ENCODE measurements around the gene SEMA5A. TPM values are rescaled to one million over a fixed set of nuclear protein-coding genes. Genes with fewer than 3 reads are reported as not detected.

Gene SEMA5A
- total RNA-seq, 1 experiment from 2014 or later: 34.3 TPM

- Mint-ChIP-seq H3K4me1 (ENCODE audit: low read depth, unreplicated experiment) (peaks cover 22% of the 10 kb centered on the region), H3K27me3 (ENCODE audit: insufficient read depth, unreplicated experiment) (no peaks in the 10 kb centered on the region), H3K36me3 (ENCODE audit: insufficient read depth, unreplicated experiment) (peaks cover 18% of the 10 kb centered on the region), H3K9me3 (ENCODE audit: unreplicated experiment) (peaks cover 4% of the 10 kb centered on the region), H3K4me3 (ENCODE audit: unreplicated experiment) (no peak overlapping the region), H3K27ac (ENCODE audit: unreplicated experiment) (peak overlapping the region; percentile 7)
- no peaks in the 10 kb centered on the region for H3K36me3 ChIP-seq (ENCODE audit: control insufficient read depth, insufficient read depth, low read length)
- H3K4me3 ChIP-seq (ENCODE audit: low read depth, low read length): no peak overlapping the region
- no TSS peak for BruUV-seq (replicated peaks)
- TF ChIP-seq CTCF (IDR thresholded peaks at IDR 0.05; ENCODE audit: insufficient read depth in 1 of 2, low read depth in 1 of 2, low read length in 1 of 2, severe bottlenecking in 1 of 2, unreplicated experiment in 1 of 2): no peak
- POLR2A ChIA-PET: no interaction called here
- CTCF ChIA-PET: no interaction called here
- no peaks in the 10 kb centered on the region for H3K27me3 ChIP-seq (replicated peaks; ENCODE audit: control insufficient read depth, insufficient read depth, low read length)
- intact Hi-C loops (cut with micrococcal nuclease; ENCODE audit: unreplicated experiment): no loop called here
- H3K4me1 ChIP-seq: peaks cover 14% of the 10 kb centered on the region
- no peak for DNase-seq
- no peaks in the 10 kb centered on the region for H3K9me3 ChIP-seq
Measured at GRCh38 chr5:9375756-9376155, 170.1 kb downstream of the SEMA5A start.

GRCh38 chr5:9374025-9374424 is 171.8 kb downstream of the SEMA5A start:
- no peaks in the 10 kb centered on the region for H3K9me3 Mint-ChIP-seq (ENCODE audit: unreplicated experiment)
- Histone ChIP-seq H3K4me3 (ENCODE audit: low read depth, low read length) (no peak overlapping the region), H3K36me3 (ENCODE audit: control insufficient read depth, insufficient read depth, low read length) (no peaks in the 10 kb centered on the region), H3K9me3 (no peaks in the 10 kb centered on the region), H3K4me1 (no peaks in the 10 kb centered on the region), H3K27me3 (replicated peaks; ENCODE audit: control insufficient read depth, insufficient read depth, low read length) (no peaks in the 10 kb centered on the region)
- ChIA-PET CTCF (no interaction called here), POLR2A (no interaction called here)
- BruUV-seq (replicated peaks): no TSS peak
- TF ChIP-seq CTCF (IDR thresholded peaks at IDR 0.05; ENCODE audit: insufficient read depth in 1 of 2, low read depth in 1 of 2, low read length in 1 of 2, severe bottlenecking in 1 of 2, unreplicated experiment in 1 of 2): no peak
- H3K27me3 Mint-ChIP-seq (ENCODE audit: insufficient read depth, unreplicated experiment): no peaks in the 10 kb centered on the region
- no peak for DNase-seq
- H3K36me3 Mint-ChIP-seq (ENCODE audit: insufficient read depth, unreplicated experiment): peaks cover 5% of the 10 kb centered on the region
- no peak overlapping the region for H3K27ac Mint-ChIP-seq (ENCODE audit: unreplicated experiment)
- intact Hi-C loops (cut with micrococcal nuclease; ENCODE audit: unreplicated experiment): no loop called here
- H3K4me1 Mint-ChIP-seq (ENCODE audit: low read depth, unreplicated experiment): peaks cover 10% of the 10 kb centered on the region
- no peak overlapping the region for H3K4me3 Mint-ChIP-seq (ENCODE audit: unreplicated experiment)

- no peaks in the 10 kb centered on the region for H3K27me3 Mint-ChIP-seq (ENCODE audit: insufficient read depth, unreplicated experiment)
- Histone ChIP-seq H3K4me1 (no peaks in the 10 kb centered on the region), H3K9me3 (no peaks in the 10 kb centered on the region), H3K4me3 (ENCODE audit: low read depth, low read length) (no peak overlapping the region), H3K36me3 (ENCODE audit: control insufficient read depth, insufficient read depth, low read length) (no peaks in the 10 kb centered on the region), H3K27me3 (replicated peaks; ENCODE audit: control insufficient read depth, insufficient read depth, low read length) (no peaks in the 10 kb centered on the region)
- H3K4me3 Mint-ChIP-seq (ENCODE audit: unreplicated experiment): no peak overlapping the region
- BruUV-seq (replicated peaks): no TSS peak
- ChIA-PET CTCF (no interaction called here), POLR2A (no interaction called here)
- H3K36me3 Mint-ChIP-seq (ENCODE audit: insufficient read depth, unreplicated experiment): peaks cover 5% of the 10 kb centered on the region
- intact Hi-C loops (cut with micrococcal nuclease; ENCODE audit: unreplicated experiment): no loop called here
- peaks cover 10% of the 10 kb centered on the region for H3K4me1 Mint-ChIP-seq (ENCODE audit: low read depth, unreplicated experiment)
- no peaks in the 10 kb centered on the region for H3K9me3 Mint-ChIP-seq (ENCODE audit: unreplicated experiment)
- DNase-seq: no peak
- no peak for TF ChIP-seq CTCF (IDR thresholded peaks at IDR 0.05; ENCODE audit: insufficient read depth in 1 of 2, low read depth in 1 of 2, low read length in 1 of 2, severe bottlenecking in 1 of 2, unreplicated experiment in 1 of 2)
- no peak overlapping the region for H3K27ac Mint-ChIP-seq (ENCODE audit: unreplicated experiment)
Measured at GRCh38 chr5:9373571-9373970, 172.3 kb downstream of the SEMA5A start.
